IMR-90 (cell line): ENCODE results near the gene OR14K1. TPM values are rescaled to one million over a fixed set of nuclear protein-coding genes. Genes with fewer than 3 reads are reported as not detected.

Experiments used
- ATAC-seq: fragments of 200-7000 bp; cut with Tn5 transposase; 2 replicates; pipeline ENCODE4 v1.9.1; 2020; ENCODE audit warnings: low read depth, mild to moderate bottlenecking, moderate library complexity
- BruUV-seq: library from RNA; stranded (reverse); fragments of 400-500 nt; replicated peaks from 2 replicates; lab custom pipeline; 2021; lab: Mats Ljungman, UMichigan
- CTCF ChIA-PET: fragments of 300-600 bp; formaldehyde crosslinking; extraction: SDS; loops from one replicate; lab custom pipeline; 2021; ENCODE audit warnings: antibody characterized with exemption; lab: Yijun Ruan, JAX
- POLR2A ChIA-PET: fragments of 300-600 bp; sonication (Branson Sonifier 250); formaldehyde crosslinking; loops from one replicate; lab custom pipeline; 2022; ENCODE audit warnings: antibody characterized with exemption; ENCODE audit not compliant: unreplicated experiment; lab: Charles Lee
- DNase-seq: peaks from one replicate; pipeline ENCODE4 v3.0.0; 2013
- H2AFZ ChIP-seq: replicated peaks from 2 replicates; pipeline ENCODE3; 2013; ENCODE audit warnings: low read length, mild to moderate bottlenecking; ENCODE audit not compliant: poor library complexity
- H2AK5ac ChIP-seq: 2 replicates; pipeline ENCODE4 v1.6.1; 2013; ENCODE audit warnings: low read depth, low read length, inconsistent platforms
- H2AK9ac ChIP-seq: replicated peaks from 2 replicates; pipeline ENCODE3; 2013; ENCODE audit warnings: mild to moderate bottlenecking, low read depth, low read length, moderate library complexity; ENCODE audit not compliant: poor library complexity
- H2BK120ac ChIP-seq: 2 replicates; pipeline ENCODE4 v1.6.1; 2013; ENCODE audit warnings: low read depth, low read length, inconsistent platforms
- H2BK15ac ChIP-seq: 3 replicates; pipeline ENCODE4 v1.6.1; 2013; ENCODE audit warnings: low read depth, low read length, inconsistent platforms
- H2BK20ac ChIP-seq: 2 replicates; pipeline ENCODE4 v1.6.1; 2013; ENCODE audit warnings: low read depth, mild to moderate bottlenecking, inconsistent platforms, low read length, moderate library complexity
- H2BK5ac ChIP-seq: 2 replicates; pipeline ENCODE4 v1.6.1; 2013; ENCODE audit warnings: mild to moderate bottlenecking, low read depth, low read length, inconsistent platforms; ENCODE audit not compliant: poor library complexity, severe bottlenecking
- H3K14ac ChIP-seq: replicated peaks from 2 replicates; pipeline ENCODE4 v1.6.1; 2013; ENCODE audit warnings: low read depth, low read length, inconsistent platforms
- H3K18ac ChIP-seq: 2 replicates; pipeline ENCODE4 v1.6.1; 2013; ENCODE audit warnings: low read depth, low read length, control low read depth
- H3K23ac ChIP-seq: 2 replicates; pipeline ENCODE4 v1.6.1; 2013; ENCODE audit warnings: low read depth, low read length, inconsistent platforms
- H3K27ac ChIP-seq: 2 replicates; pipeline ENCODE4 v1.5.1; 2013; ENCODE audit warnings: mild to moderate bottlenecking, control low read depth, low read length; ENCODE audit not compliant: insufficient read depth
- H3K27me3 ChIP-seq: 2 replicates; pipeline ENCODE4 v1.6.1; 2013; ENCODE audit warnings: low read length; ENCODE audit not compliant: control insufficient read depth, insufficient read depth
- H3K36me3 ChIP-seq: 2 replicates; pipeline ENCODE4 v1.6.1; 2013; ENCODE audit warnings: low read length, mixed read lengths; ENCODE audit not compliant: control insufficient read depth, insufficient read depth
- H3K4ac ChIP-seq: 2 replicates; pipeline ENCODE4 v1.6.1; 2013; ENCODE audit warnings: low read depth, low read length, inconsistent platforms
- H3K4me1 ChIP-seq: 2 replicates; pipeline ENCODE4 v1.6.1; 2013; ENCODE audit warnings: low read length, mixed read lengths; ENCODE audit not compliant: control insufficient read depth, insufficient read depth
- H3K4me2 ChIP-seq: 2 replicates; pipeline ENCODE4 v1.6.1; 2013; ENCODE audit warnings: low read depth, mild to moderate bottlenecking, control low read depth, low read length, moderate library complexity
- H3K4me3 ChIP-seq: 2 replicates; pipeline ENCODE4 v1.5.1; 2013; ENCODE audit warnings: low read depth, mild to moderate bottlenecking, control low read depth, low read length, moderate library complexity; ENCODE audit not compliant: insufficient read depth
- H3K56ac ChIP-seq: 2 replicates; pipeline ENCODE4 v1.6.1; 2013; ENCODE audit warnings: low read length, inconsistent platforms; ENCODE audit not compliant: insufficient read depth; ENCODE audit errors: extremely low read depth
- H3K79me1 ChIP-seq, 2 experiments: 2 replicates each; pipeline ENCODE4 v1.6.1; 2013; ENCODE audit warnings: low read length in 2 of 2, inconsistent platforms in 1 of 2, low read depth in 1 of 2
- H3K9ac ChIP-seq: 2 replicates; pipeline ENCODE4 v1.6.1; 2013; ENCODE audit warnings: low read depth, low read length, control low read depth
- H3K9me1 ChIP-seq: 2 replicates; pipeline ENCODE4 v1.6.1; 2013; ENCODE audit warnings: low read length, inconsistent platforms; ENCODE audit not compliant: insufficient read depth
- H3K9me3 ChIP-seq: 2 replicates; pipeline ENCODE4 v1.6.1; 2013; ENCODE audit warnings: low read length; ENCODE audit not compliant: control insufficient read depth, insufficient read depth
- H4K20me1 ChIP-seq: 2 replicates; pipeline ENCODE4 v1.6.1; 2013; ENCODE audit warnings: low read length, inconsistent platforms; ENCODE audit not compliant: insufficient read depth
- H4K5ac ChIP-seq: 2 replicates; pipeline ENCODE4 v1.6.1; 2013; ENCODE audit warnings: mild to moderate bottlenecking, low read depth, low read length, control low read depth
- H4K8ac ChIP-seq, 2 experiments: 2 replicates each; pipeline ENCODE4 v1.6.1; 2013; ENCODE audit warnings: low read depth in 2 of 2, low read length in 2 of 2, control low read depth in 1 of 2, inconsistent platforms in 1 of 2
- H4K91ac ChIP-seq: 2 replicates; pipeline ENCODE4 v1.6.1; 2013; ENCODE audit warnings: low read depth, low read length, inconsistent platforms; ENCODE audit not compliant: insufficient read depth
- BHLHE40 ChIP-seq: fragments of 150-350 bp; IDR thresholded peaks from 2 replicates; pipeline ENCODE4 v1.6.1; 2016; ENCODE audit warnings: mild to moderate bottlenecking, low read depth, low read length
- ELK1 ChIP-seq: fragments of 150-350 bp; IDR thresholded peaks from 2 replicates; pipeline ENCODE4 v1.6.1; 2016; ENCODE audit warnings: low read depth, mild to moderate bottlenecking, low read length, moderate library complexity, borderline replicate concordance
- FOS ChIP-seq: fragments of 150-350 bp; IDR thresholded peaks from 2 replicates; pipeline ENCODE4 v1.6.1; 2016; ENCODE audit warnings: low read depth, low read length
- MAZ ChIP-seq: IDR thresholded peaks from 2 replicates; pipeline ENCODE4 v1.6.1; 2012; ENCODE audit warnings: low read depth, mild to moderate bottlenecking, low read length, improper control_type of control experiment, moderate library complexity, borderline replicate concordance
- NFE2L2 ChIP-seq: fragments of 150-350 bp; IDR thresholded peaks from 2 replicates; pipeline ENCODE4 v1.6.1; 2016; ENCODE audit warnings: low read depth, mild to moderate bottlenecking, low read length
- POLR2A ChIP-seq: IDR thresholded peaks from 2 replicates; pipeline ENCODE4 v1.6.1; 2012; ENCODE audit warnings: mild to moderate bottlenecking, low read depth, low read length
- RAD21 ChIP-seq: IDR thresholded peaks from 2 replicates; pipeline ENCODE4 v1.6.1; 2012; ENCODE audit warnings: low read length, improper control_type of control experiment
- RCOR1 ChIP-seq: IDR thresholded peaks from 2 replicates; pipeline ENCODE4 v1.6.1; 2012; ENCODE audit warnings: mild to moderate bottlenecking, low read length, improper control_type of control experiment; ENCODE audit not compliant: insufficient replicate concordance
- RFX5 ChIP-seq: IDR thresholded peaks from 2 replicates; pipeline ENCODE4 v1.8.0; 2012; ENCODE audit warnings: low read depth, mild to moderate bottlenecking, low read length, moderate library complexity
- SMC3 ChIP-seq: fragments of 150-350 bp; IDR thresholded peaks from 2 replicates; pipeline ENCODE4 v1.6.1; 2016; ENCODE audit warnings: low read depth, mild to moderate bottlenecking, antibody characterized with exemption, low read length, moderate library complexity
- WGBS, 2 experiments: methylation state at CpG; one replicate each; pipeline versions ENCODE4 v1.1.5 to v1.1.7; 2013; ENCODE audit warnings: missing lambda C conversion rate in 2 of 2; ENCODE audit not compliant: insufficient read length in 1 of 2; ENCODE audit errors: extremely low coverage in 2 of 2; 5-methylcytosine and 5-hydroxymethylcytosine counted together
- dilution Hi-C: fragments of 300-500 bp; cut with HindIII; formaldehyde crosslinking; loops from one replicate; pipeline ENCODE4 v1.14.3; 2018; ENCODE audit warnings: low sequenced_read_pairs; ENCODE audit not compliant: unreplicated experiment
- in situ Hi-C: fragments of 300-500 bp; cut with MboI; formaldehyde crosslinking; loops from 3 replicates; pipeline ENCODE4 v1.14.3; 2019; ENCODE audit warnings: low sequenced_read_pairs, inconsistent platforms, mixed read lengths
- intact Hi-C: fragments of 100-400 bp; cut with micrococcal nuclease; formaldehyde crosslinking; loops from 2 replicates; pipeline ENCODE4 v1.10.0; 2022
- polyA plus RNA-seq, 3 experiments: library from polyadenylated mRNA; depleted of rRNA; stranded (reverse); fragments of >200 nt; gene quantifications; 2 replicates each; pipeline ENCODE4 v1.2.3, GENCODE V29; 2012; ENCODE audit warnings: low replicate concordance in 1 of 3
- total RNA-seq: library from RNA; depleted of rRNA; stranded (reverse); fragments of >200 nt; gene quantifications from 2 replicates; pipeline ENCODE4 v1.2.3, GENCODE V29; 2012

The OR14K1 gene
- total and polyA plus RNA-seq, 2 of the 4 experiments (the other 2 are of a cell fraction), result not detected

- POLR2A ChIA-PET, result no interaction called here
- Histone ChIP-seq H3K9ac (no peak overlapping the region), H3K27me3 (no peaks in the 10 kb centered on the region), H3K4me2 (no peak overlapping the region), H3K18ac (peak overlapping the region; percentile 92; the same call in 1 of the 2 replicates), H2AK5ac (no peak overlapping the region), H2BK5ac (peak overlapping the region; percentile 91), H4K8ac (peak overlapping the region in 1 of 2 experiments; percentile 33; a peak in 1 of 4 replicates), H3K56ac (no peak overlapping the region), H3K36me3 (no peaks in the 10 kb centered on the region), H4K5ac (peak overlapping the region; percentile 40; the same call in 1 of the 2 replicates), H2AK9ac (no peak overlapping the region), H4K91ac (no peak overlapping the region; the same call in 1 of the 2 replicates), H3K4ac (no peak overlapping the region), H3K79me1 (no peaks in the 10 kb centered on the region), H3K27ac (no peak overlapping the region), H4K20me1 (no peaks in the 10 kb centered on the region), H3K4me1 (no peaks in the 10 kb centered on the region; the same call in 1 of the 2 replicates), H2AFZ (no peak overlapping the region), H3K9me1 (no peaks in the 10 kb centered on the region), H3K4me3 (no peak overlapping the region), H3K14ac (no peak overlapping the region), H3K9me3 (peaks cover 12% of the 10 kb centered on the region), H2BK20ac (no peak overlapping the region), H2BK15ac (no peak overlapping the region), H3K23ac (no peak overlapping the region), H2BK120ac (no peak overlapping the region)
- in situ Hi-C loops (no loop called here), dilution Hi-C loops (no loop called here), intact Hi-C loops (no loop called here)
- no peak for DNase-seq
- CTCF ChIA-PET, result no interaction called here
- BruUV-seq, result no TSS peak
- no peak for TF ChIP-seq RAD21
- no peak for TF ChIP-seq FOS
- no peak for TF ChIP-seq SMC3
- no peak for TF ChIP-seq NFE2L2
- TF ChIP-seq RCOR1, result no peak
- no peak for TF ChIP-seq ELK1
- TF ChIP-seq MAZ, result no peak
- TF ChIP-seq RFX5, result no peak
- no peak for TF ChIP-seq POLR2A
- no peak for TF ChIP-seq BHLHE40
- ATAC-seq, result no peak
- no CpG with 5 or more reads among the region's 5 CpGs for WGBS, 2 experiments
Observed at GRCh38 chr1:247741756-247742155, 3.3 kb downstream of the OR14K1 start.
